DMS153 treated with DMSO at 0.1 percent for 48 hours (cell line): ENCODE measurements around the gene HPN.
"Not testable (repeated sequence)": the region's sequence is repeated elsewhere in the genome, so short reads cannot be mapped to it uniquely, and the experiment has no call there.

Experiments
- DNase-seq: peaks from one replicate; lab custom pipeline; 2025; ENCODE audit not compliant: unreplicated experiment; lab: John Stamatoyannopoulos, UW

The HPN gene

DNA sequence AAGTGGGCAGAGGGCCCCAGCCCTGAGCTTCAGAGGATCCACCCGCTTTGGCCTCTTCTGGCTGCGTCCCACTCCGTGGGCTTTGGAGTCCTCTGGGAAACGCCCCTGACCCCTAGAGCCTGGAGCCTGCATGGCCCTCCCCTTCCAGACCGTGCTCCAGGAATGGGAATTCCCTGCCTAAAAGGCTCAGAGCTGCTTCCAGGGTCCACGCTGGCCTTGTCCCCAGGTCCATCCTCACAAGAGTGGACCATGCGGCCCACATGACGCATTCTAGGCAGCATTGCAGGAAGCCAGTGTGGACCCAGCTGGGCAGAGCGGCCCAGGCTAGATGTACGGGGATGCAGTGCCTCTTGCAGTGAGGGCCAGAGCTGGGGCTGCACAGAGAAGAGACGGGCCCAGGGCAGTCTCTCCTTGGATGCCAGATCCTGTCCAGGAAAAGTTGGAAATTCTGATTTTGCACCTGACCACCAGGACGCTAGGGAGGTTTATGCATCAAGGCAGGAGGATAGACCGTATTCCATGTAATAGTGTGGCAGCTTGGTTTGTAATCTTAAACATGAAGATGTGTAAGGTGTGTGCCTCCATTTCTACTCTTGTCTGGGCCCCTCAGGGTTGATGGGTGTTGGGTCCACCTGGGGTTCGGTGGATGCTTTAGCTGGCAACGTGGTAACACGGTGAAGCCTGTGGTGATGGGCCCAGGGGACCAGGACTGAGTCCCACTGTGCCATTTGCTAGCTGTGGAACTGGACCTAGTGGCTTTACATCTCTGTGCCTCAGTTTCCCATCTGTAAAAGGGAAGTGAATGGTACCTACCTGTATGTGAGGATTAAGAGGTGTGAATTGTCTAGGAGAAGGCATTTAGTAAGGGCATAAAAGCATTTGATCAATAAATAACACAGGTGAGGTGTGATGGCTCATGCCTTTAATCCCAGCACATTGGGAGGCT, 59.3 kb downstream of the HPN start:
- DNase-seq, result no peak

DNA sequence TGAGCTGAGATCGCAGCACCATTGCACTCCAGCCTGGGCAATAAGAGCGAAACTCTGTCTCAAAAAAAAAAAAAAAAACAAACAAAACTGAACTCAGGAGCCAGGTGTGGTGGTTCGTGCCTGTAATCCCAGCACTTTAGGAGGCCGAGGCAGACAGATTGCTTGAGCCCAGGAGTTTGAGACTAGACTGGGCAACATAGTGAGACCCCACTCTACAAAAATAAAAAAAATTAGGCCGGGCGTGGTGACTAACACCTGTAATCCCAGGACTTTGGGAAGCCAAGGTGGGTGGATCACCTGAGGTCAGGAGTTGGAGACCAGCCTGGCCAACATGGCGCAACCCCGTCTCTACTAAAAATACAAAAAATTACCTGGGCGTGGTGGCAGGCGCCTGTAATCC, 60.4 kb downstream of the HPN start:
- not testable (repeated sequence) for DNase-seq

DNA sequence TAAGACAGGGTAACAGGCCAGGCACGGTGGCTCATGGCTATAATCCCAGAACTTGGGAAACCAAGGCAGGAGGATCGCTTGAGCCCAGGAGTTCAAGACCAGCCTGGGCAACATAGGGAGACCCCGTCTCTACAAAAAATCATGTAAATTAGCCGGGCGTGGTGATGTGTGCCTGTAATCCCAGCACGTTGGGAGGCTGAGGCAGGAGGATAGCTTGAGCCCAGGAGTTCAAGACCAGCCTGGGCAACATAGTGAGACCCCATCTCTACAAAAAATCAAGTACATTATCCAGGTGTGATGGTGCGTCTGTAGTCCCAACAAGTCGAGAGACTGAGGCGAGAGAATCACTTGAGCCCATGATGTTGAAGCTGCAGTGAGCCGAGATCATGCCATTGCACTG, 62.1 kb downstream of the HPN start:
- DNase-seq, result not testable (repeated sequence)

DNA sequence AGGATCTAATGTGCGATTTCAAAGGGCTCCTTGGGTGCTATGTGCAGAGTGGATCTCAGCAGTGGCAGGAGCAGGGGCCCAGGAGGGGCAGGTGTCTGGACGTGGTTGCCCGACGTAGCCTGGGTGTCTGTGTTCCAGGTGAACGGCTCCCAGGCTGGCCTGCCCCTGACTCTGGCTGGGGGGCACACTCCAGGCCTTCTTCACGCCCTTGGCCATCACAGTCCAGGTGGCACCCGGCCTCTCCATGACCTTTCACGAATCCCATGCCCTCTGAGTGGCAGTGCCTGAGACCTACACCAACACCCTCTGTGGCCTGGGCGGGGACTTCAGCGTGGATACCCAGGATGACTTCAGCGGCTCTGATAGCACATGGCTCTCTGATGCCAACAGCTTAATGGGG, 62.8 kb downstream of the HPN start:
- no peak for DNase-seq

DNA sequence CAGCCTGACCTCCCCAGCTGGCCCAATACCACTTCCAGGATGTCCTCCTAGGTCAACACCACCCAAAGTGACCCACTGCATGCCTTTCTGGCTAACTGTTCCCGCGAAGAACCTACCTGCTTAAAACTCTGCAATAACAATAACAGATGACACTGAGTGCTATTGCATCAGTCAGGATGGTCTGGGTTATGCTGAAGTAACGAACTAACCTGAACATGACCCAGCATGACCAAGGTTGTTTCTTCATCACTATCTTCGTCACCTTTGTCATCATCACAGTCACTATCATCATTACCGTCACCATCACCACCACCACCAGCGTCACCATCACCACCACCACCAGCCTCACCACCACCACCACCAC, 63.5 kb downstream of the HPN start:
- DNase-seq, result no peak

DNA sequence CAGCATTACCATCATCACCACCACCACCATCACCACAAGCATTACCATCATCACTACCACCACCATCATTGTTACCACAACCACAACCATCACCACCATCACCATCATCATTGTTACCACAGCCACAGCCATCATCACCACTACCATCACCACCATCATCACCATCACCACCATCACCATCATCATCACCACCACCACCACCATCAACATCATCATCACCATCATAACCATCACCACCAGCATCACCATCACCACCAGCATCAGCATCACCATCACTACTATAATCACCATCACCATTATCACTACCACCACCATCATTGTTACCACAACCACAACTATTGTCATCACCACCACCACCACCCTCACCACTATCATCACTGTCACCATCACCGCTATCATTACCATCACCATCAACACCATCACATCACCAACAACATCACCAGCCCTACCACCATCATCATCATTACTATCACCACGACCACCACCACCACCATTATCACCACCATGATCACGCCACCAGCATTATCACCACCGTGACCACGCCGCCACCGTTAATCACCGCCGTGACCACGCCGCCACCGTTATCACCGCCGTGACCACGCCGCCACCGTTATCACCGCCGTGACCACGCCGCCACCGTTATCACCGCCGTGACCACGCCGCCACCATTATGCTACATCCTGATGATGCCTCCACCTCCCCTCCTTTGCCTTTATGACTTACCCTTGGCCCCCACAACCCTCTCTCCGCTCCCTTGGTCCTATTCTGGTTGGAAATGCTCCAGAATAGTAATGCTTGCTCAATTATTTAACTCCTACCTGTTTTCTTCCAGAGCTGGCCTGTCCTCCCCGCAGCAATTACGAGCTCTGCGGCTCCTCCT, 64.1 kb downstream of the HPN start:
- DNase-seq, result peak; percentile 9

DNA sequence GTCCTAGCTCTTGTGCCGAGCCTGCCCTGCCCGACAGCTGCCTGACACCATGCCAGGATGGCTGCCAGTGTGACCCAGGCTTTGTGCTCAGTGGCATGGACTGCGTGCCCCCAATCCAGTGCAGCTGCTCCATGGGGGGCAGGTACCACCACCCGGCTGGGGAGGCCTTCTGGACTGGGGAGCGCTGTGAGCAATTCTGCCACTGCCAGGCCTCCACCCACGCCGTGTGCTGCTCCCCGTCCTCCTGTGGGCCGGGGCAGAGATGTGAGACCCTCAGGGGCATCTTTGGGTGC, 64.7 kb downstream of the HPN start:
- DNase-seq, result no peak

DNA sequence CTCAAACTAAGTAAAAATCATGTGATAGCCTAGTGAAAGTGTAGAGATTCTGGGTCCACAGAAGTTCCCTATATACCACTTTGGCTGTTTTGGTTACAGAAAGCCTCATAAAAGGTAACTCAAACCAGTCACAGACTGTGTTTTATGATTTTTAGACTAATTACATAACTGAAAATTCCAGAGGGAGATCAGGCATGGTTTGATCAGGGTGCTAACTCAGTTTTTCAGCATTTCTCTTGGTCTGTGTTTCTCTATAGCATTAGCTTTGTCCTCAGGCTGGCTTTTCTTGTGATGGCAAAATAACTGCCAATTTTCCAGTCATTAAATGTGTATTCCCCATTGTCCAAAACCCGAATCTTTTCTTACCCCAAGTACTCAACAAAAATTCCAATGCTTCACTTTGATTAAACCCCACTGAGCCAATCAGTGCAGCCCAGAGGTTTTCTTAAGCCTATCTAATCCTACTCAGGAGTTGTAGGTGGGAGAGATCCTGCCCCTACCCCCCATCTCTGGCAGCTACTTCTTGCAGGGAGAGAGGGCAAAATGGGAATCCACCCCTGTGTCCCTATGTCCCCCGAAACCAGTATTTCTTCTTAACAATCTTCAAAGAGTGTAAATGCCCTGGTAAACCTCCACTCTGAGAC, 65.5 kb downstream of the HPN start:
- no peak for DNase-seq

DNA sequence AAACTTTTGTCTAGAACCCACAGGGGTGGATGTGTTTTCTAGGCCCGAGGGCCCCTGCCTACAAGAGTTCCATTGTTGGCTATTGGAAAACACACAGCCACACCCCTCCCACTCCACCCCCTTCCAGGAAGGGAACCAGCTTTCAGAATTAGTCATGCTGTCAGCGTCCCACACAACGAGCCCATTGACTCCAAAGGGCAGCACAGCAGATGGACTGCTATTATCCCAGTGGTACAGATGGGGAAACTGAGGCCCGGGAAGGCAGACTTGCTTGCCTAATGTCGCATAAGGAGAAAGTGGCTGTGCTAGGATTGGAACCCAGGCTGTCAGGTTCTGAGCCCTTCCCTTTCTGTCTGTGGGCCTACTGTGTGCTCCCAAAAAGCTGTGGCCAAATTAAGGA, 66.0 kb downstream of the HPN start:
- no peak for DNase-seq

DNA sequence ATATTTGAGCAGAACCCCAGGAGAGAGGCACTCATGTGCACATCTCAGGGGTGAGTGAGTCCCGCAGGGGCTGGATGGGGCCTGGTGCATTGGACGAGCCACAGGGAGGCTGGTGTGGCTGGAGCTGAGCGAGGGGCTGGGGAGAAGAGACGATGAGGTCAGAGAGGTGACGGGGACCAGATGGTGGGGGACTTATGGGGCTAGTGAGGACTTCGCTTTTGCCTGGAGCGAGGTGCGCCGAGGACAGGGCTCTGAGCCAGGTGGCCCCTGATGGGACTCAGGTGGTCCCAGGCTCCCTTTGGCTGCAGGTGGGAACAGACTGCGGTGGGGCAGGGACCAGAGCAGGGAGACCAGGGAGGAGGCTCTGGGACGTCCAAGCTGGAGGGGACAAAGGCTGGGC, 67.2 kb downstream of the HPN start:
- DNase-seq, result no peak

DNA sequence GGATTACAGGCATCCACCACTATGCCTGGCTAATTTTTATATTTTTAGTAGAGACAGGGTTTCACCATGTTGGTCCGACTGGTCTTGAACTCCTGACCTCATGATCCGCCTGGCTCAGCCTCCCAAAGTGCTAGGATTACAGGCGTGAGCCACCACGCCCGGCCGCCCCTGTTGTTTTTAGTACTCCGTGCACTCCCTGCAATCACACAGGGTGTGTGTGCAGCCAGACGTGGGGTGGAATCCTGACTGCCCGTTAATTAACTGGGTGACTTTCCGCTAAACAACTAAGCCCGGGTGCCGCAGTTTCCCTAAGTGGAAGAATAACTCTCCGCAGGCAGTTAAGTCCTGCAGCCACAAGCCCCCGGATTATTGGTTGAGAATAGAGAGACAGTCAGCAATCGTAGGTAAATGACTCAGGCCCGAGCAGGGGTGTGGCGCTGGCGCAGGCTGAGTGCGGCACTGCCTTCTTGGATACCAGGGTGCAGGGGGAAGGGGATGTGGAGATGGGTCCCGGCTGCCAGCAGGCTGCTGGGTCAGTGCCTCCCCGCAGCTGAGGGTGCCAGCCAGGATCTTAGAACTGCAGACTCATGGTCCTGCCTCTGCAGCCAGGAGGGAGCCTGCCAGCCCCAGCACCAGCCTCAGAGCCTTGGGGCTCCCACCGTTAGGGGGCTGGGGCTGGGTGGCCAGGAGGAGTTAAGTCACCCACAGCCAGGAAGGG, 68.0 kb downstream of the HPN start:
- DNase-seq, result no peak

DNA sequence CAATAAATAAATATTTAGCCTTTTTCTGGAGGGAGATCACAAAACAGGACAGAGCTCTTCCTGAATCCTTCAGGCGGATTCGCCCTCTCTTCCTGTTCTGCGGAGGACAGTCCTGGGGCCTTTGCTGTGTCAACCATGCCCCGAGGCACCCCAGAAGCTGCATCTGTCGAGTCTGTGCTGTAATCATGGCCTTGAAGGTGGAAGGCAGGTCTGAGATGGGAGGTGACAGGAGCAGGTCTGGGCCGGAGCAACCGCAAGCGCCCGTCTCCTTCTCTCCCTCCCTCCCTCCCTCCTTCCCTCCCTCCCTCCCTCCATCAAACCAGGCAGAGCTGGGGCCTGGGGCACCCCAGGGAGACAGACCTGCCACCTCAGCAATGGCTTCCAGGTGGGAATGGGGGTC, 69.5 kb downstream of the HPN start:
- no peak for DNase-seq

DNA sequence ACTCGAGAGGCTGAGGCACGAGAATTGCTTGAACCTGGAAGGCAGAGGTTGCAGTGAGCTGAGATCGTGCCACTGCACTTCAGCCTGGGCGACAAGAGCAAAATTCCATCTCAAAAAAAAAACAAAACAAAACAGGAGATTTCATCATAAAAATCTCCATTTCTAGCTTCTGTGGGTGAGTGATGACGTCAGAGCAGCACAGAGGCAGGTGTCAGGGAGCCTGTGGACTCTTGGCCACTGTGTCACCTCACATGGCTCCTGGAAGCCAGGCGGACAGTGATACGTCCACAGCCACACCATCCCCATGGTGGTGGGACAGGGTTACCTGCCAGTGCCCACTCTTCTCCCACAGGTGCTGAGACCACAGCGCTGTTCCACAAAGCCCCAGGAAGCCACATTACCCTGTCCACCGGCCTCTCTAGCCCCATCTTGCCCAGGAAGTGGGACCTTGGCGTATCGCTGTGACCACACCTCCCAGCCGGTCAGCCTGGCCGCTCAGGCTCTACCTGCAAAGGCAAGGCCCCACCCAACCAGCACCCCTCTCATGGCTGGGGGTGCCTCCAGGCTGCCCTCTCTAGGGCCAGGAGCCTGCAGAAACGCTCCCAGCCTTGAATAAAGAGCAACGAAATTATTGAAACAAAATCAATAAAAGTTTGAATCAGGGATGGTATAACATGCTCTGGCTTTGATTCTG, 71.6 kb downstream of the HPN start:
- no peak for DNase-seq

DNA sequence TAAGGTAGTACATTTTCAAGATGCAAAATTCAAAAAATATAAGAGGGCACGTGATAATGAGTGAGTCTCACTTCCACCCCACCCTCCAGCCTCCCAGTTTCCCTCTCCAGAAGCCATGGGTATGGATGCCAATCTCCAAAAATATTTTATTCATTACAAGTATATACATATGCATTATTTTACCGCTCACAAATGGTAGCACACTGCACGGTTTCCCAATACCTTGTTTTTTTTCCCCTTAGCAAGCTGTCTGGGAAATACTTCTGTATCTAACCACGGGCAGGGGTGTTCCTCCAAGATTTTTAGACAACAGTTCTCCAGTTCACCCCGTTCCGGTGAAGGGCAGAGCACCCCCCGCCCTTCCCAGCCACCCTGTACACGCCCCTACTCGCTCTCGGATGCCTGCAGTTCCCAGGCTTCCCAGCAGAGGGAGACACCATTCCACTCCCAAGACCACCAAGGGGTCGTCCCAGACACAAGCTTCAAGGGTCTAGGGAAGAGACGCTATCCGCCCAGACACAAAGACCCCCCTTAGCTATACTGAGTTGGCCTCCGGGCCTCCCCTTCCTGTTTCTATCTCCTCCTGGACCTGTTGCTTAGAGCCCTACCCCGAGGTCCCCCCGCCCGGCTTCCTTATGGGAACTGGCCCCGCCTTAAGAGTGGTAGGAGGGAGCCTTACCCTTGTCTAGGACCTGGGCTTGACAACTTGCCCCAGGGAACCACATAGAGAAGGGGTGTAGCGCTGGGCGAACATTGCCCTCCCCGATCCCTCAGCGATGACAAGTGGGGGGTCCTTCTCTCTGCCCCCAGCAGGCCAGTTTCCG, 73.0 kb downstream of the HPN start:
- DNase-seq, result no peak

DNA sequence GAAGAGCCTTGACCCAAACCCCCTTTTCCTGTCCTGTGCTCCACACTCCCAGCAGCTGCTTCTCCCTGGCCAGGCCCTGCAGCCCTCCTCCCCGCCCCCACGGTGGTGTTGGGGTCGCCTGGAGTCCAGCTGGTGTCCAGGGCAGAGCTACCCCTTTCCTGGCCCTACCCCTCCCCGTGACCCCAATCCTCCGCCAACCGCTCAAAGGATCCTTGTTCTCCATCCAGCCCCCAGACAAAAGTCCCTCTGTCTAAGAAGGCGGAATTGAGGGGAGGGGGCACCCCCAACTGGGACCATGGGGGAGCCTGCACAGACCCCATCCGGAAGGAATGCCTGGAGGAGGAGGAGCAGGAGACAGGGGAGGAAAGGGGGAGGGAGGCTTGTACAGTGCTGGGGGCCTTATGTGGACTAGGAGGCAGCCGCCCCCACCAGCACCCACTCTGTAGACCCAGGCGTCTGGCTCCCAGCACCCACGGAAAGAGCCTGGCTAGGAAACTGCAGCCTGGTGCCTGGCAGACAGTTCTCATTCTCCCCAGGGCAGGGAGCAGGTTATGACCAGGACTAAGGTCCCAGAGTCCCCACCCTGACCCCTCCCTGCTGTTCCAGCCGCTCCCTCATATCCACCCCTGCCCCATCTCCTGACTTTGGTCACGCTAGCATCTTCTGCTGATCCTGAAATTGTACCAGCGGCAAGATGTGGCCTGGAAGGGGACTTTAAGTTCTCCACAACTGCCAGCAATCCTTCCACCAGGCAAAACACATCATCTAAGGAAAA, 73.8 kb downstream of the HPN start, which contains the start of gene FXYD3:
TSS of gene FXYD3 (plus strand) at position 647 of the 775 bp plus-strand sequence. CDS start 3,554 bp downstream, outside the sequence.
- DNase-seq, result no peak
